HepG2 (cell line): ENCODE data around the gene WDR7. TPM values are rescaled to one million over a fixed set of nuclear protein-coding genes. Genes with fewer than 3 reads are reported as not detected.

ENCODE experiments used
- ATAC-seq: fragments of 200-7000 bp; cut with Tn5 transposase; 3 replicates; pipeline ENCODE4 v1.9.1; 2020; ENCODE audit warnings: mild to moderate bottlenecking, moderate library complexity
- BruUV-seq: library from RNA; stranded (reverse); fragments of 400-500 nt; replicated peaks from 2 replicates; lab custom pipeline; 2021; lab: Mats Ljungman, UMichigan
- CTCF ChIA-PET: fragments of 300-600 bp; formaldehyde crosslinking; extraction: SDS; loops from one replicate; lab custom pipeline; 2021; ENCODE audit warnings: low total read pairs, inconsistent platforms, low intra/inter-chr PET ratio; lab: Yijun Ruan, JAX
- POLR2A ChIA-PET: fragments of 350-600 bp; sonication (Branson Sonifier 250); formaldehyde crosslinking; loops from one replicate; lab custom pipeline; 2020; ENCODE audit warnings: antibody characterized with exemption, inconsistent platforms; lab: Yijun Ruan, JAX
- DNase-seq: peaks from one replicate; pipeline ENCODE4 v3.0.0-alpha.2; 2015; ENCODE audit warnings: low spot score
- FAIRE-seq: peaks from 3 replicates; lab custom pipeline; 2011; peaks lifted over from hg19 to GRCh38; lab: Jason Lieb, UNC
- H2AFZ ChIP-seq: one replicate; pipeline ENCODE4 v1.6.1; 2011; ENCODE audit warnings: low read length, inconsistent platforms
- H3K27ac ChIP-seq: fragments of 300-600 bp; 3 replicates; pipeline ENCODE4 v1.8.0; 2011; ENCODE audit warnings: mixed run types, mild to moderate bottlenecking, mixed read lengths, low read length, inconsistent platforms; ENCODE audit not compliant: insufficient read depth; ENCODE audit errors: extremely low read length
- H3K27me3 ChIP-seq, 2 experiments: fragments of 200-600 bp in 1 of 2; 2 replicates in 1 of 2; 3 replicates in 1 of 2; pipeline versions ENCODE4 v1.6.0 to v1.8.0; 2011; ENCODE audit warnings: low read length in 2 of 2, mild to moderate bottlenecking in 2 of 2, moderate library complexity in 2 of 2, inconsistent platforms in 1 of 2; ENCODE audit not compliant: insufficient read depth in 2 of 2, control insufficient read depth in 1 of 2
- H3K36me3 ChIP-seq, 2 experiments: fragments of 200-600 bp in 1 of 2; replicated peaks in 1 of 2; 2 replicates in 1 of 2; 3 replicates in 1 of 2; pipeline versions ENCODE4 v1.5.1 to v1.8.0; 2011; ENCODE audit warnings: low read length in 2 of 2, inconsistent platforms in 1 of 2; ENCODE audit not compliant: insufficient read depth in 2 of 2, control insufficient read depth in 1 of 2
- H3K4me1 ChIP-seq: 2 replicates; pipeline ENCODE4 v1.5.1; 2012; ENCODE audit warnings: low read length, inconsistent platforms; ENCODE audit not compliant: insufficient read depth
- H3K4me2 ChIP-seq: 2 replicates; pipeline ENCODE4 v1.6.0; 2011; ENCODE audit warnings: low read depth, low read length, inconsistent platforms
- H3K4me3 ChIP-seq, 3 experiments: fragments of 200-600 bp in 1 of 3; sonication (generic), shearing (Covaris generic) in 1 of 3; replicated peaks in 1 of 3; 2 replicates each; pipeline ENCODE4 v1.5.1; 2011 to 2016; ENCODE audit warnings: low read length in 3 of 3, inconsistent platforms in 2 of 3, low read depth in 2 of 3, mild to moderate bottlenecking in 2 of 3, control low read depth in 1 of 3, mixed read lengths in 1 of 3; ENCODE audit not compliant: insufficient read depth in 1 of 3
- H3K79me2 ChIP-seq: one replicate; pipeline ENCODE4 v1.6.1; 2011; ENCODE audit warnings: low read length, inconsistent platforms; ENCODE audit not compliant: insufficient read depth
- H3K9ac ChIP-seq: 2 replicates; pipeline ENCODE4 v1.6.0; 2011; ENCODE audit warnings: mild to moderate bottlenecking, low read depth, low read length, inconsistent platforms; ENCODE audit not compliant: insufficient read depth
- H3K9me3 ChIP-seq: 2 replicates; pipeline ENCODE4 v1.5.1; 2012; ENCODE audit warnings: mild to moderate bottlenecking, low read length
- H4K20me1 ChIP-seq: 2 replicates; pipeline ENCODE4 v1.6.0; 2011; ENCODE audit warnings: inconsistent platforms, mild to moderate bottlenecking, low read length, moderate library complexity; ENCODE audit not compliant: insufficient read depth
- ATF3 ChIP-seq: sonication (generic); formaldehyde crosslinking; IDR thresholded peaks from 2 replicates; pipeline ENCODE4 v1.4.0; 2020; ENCODE audit warnings: missing genetic modification reagents
- CHCHD3 ChIP-seq: sonication (generic); formaldehyde crosslinking; IDR thresholded peaks from 2 replicates; pipeline ENCODE4 v1.8.0; 2022; ENCODE audit warnings: mild to moderate bottlenecking, missing genetic modification reagents, moderate library complexity
- CHD2 ChIP-seq: IDR thresholded peaks from 2 replicates; pipeline ENCODE4 v1.6.1; 2011; ENCODE audit warnings: low read depth, low read length, improper control_type of control experiment
- CSRNP2 ChIP-seq: sonication (generic); formaldehyde crosslinking; conservative IDR thresholded peaks from 2 replicates; pipeline ENCODE4 v1.8.0; 2022; ENCODE audit warnings: low read depth, missing genetic modification reagents
- FOXP1 ChIP-seq, 2 experiments: fragments of 450-650 bp in 1 of 2; IDR thresholded peaks; 2 replicates each; pipeline ENCODE4 v1.6.1; 2017 to 2018; ENCODE audit warnings: antibody characterized with exemption in 1 of 2
- HES4 ChIP-seq: sonication (generic); formaldehyde crosslinking; IDR thresholded peaks from 2 replicates; pipeline ENCODE4 v1.9.0; 2021; ENCODE audit warnings: mild to moderate bottlenecking, missing genetic modification reagents, borderline replicate concordance
- JDP2 ChIP-seq: sonication (generic); formaldehyde crosslinking; IDR thresholded peaks from 2 replicates; pipeline ENCODE4 v1.8.1; 2022; ENCODE audit warnings: missing genetic modification reagents, borderline replicate concordance
- KDM3A ChIP-seq: IDR thresholded peaks from 2 replicates; pipeline ENCODE4 v1.6.1; 2018; ENCODE audit warnings: low read depth, missing compliant biosample characterization
- MED1 ChIP-seq: sonication (generic); formaldehyde crosslinking; IDR thresholded peaks from 2 replicates; pipeline ENCODE4 v1.4.0; 2020; ENCODE audit warnings: missing genetic modification reagents
- MED8 ChIP-seq: sonication (generic); formaldehyde crosslinking; IDR thresholded peaks from 2 replicates; pipeline ENCODE4 v1.8.1; 2023; ENCODE audit warnings: mild to moderate bottlenecking, missing genetic modification reagents; ENCODE audit not compliant: insufficient replicate concordance
- MIXL1 ChIP-seq: IDR thresholded peaks from 2 replicates; pipeline ENCODE4 v1.6.1; 2016
- NONO ChIP-seq, 2 experiments: fragments of 450-650 bp in 1 of 2; sonication (generic) in 1 of 2; formaldehyde crosslinking in 1 of 2; IDR thresholded peaks in 1 of 2; conservative IDR thresholded peaks in 1 of 2; 2 replicates each; pipeline versions ENCODE4 v1.6.1 to v1.8.0; 2017 to 2022; ENCODE audit warnings: mild to moderate bottlenecking in 1 of 2, missing genetic modification reagents in 1 of 2, moderate library complexity in 1 of 2
- ZBTB7B ChIP-seq: sonication (generic); formaldehyde crosslinking; IDR thresholded peaks from 2 replicates; pipeline ENCODE4 v1.4.0; 2020; ENCODE audit warnings: missing genetic modification reagents
- ZHX2 ChIP-seq, 2 experiments: sonication (generic) in 1 of 2; formaldehyde crosslinking in 1 of 2; IDR thresholded peaks; 2 replicates each; pipeline versions ENCODE4 v1.6.1 to v1.9.0; 2014 to 2022; ENCODE audit warnings: antibody characterized with exemption in 1 of 2, borderline replicate concordance in 1 of 2, inconsistent platforms in 1 of 2, low read depth in 1 of 2, missing genetic modification reagents in 1 of 2
- ZNF296 ChIP-seq: sonication (generic); formaldehyde crosslinking; conservative IDR thresholded peaks from 2 replicates; pipeline ENCODE4 v1.5.0; 2020; ENCODE audit warnings: mild to moderate bottlenecking, missing genetic modification reagents
- ZNF619 ChIP-seq: sonication (generic); formaldehyde crosslinking; IDR thresholded peaks from 2 replicates; pipeline ENCODE4 v1.4.0; 2020; ENCODE audit warnings: mild to moderate bottlenecking, missing genetic modification reagents
- ZNF703 ChIP-seq: sonication (generic); formaldehyde crosslinking; IDR thresholded peaks from 2 replicates; pipeline ENCODE4 v1.5.1; 2020; ENCODE audit warnings: missing genetic modification reagents, mild to moderate bottlenecking, moderate library complexity, borderline replicate concordance
- ZNF841 ChIP-seq: sonication (generic); formaldehyde crosslinking; IDR thresholded peaks from 2 replicates; pipeline ENCODE4 v1.8.1; 2023; ENCODE audit warnings: missing genetic modification reagents, borderline replicate concordance
- WGBS: methylation state at CpG from one replicate; pipeline ENCODE4 v1.1.6; 2017; ENCODE audit warnings: low lambda C conversion rate; 5-methylcytosine and 5-hydroxymethylcytosine counted together
- in situ Hi-C: cut with HindIII; loops from 2 replicates; pipeline ENCODE4 v1.10.0; 2017; ENCODE audit warnings: low pct_unique_long_range_greater_than_20kb; ENCODE audit not compliant: extremely low pct_ligation_motif_present
- intact Hi-C: fragments of 100-400 bp; cut with micrococcal nuclease; formaldehyde crosslinking; loops from one replicate; pipeline ENCODE4 v1.10.0; 2022; ENCODE audit not compliant: unreplicated experiment
- polyA plus RNA-seq, 8 experiments: library from polyadenylated mRNA; depleted of rRNA in 3 of 8; stranded (reverse) in 7 of 8; unstranded in 1 of 8; fragments of >200 nt; fragmentation: Illumina TruSeq in 4 of 8; extraction: Trizol in 4 of 8; gene quantifications; 2 replicates each; pipeline versions ENCODE4 v1.2.1 to v1.2.3, GENCODE V29; 2011 to 2016; ENCODE audit warnings: low read depth in 4 of 8, missing spikeins in 1 of 8, mixed read lengths in 1 of 8; ENCODE audit not compliant: insufficient read depth in 1 of 8
- total RNA-seq, 5 experiments: library from RNA; depleted of rRNA; stranded (reverse); fragments of >200 nt; fragmentation: Illumina TruSeq; extraction: Trizol; gene quantifications; 2 replicates each; pipeline ENCODE4 v1.2.3, GENCODE V29; 2016; ENCODE audit warnings: low read depth in 1 of 5

WDR7 gene
- total and polyA plus RNA-seq, 2 of the 13 experiments (the other 11 are each of a cell fraction or from before 2014, with no cell fraction given), result 2.0 to 7.8 TPM

GRCh38 chr18:57062178-57062577, 411.0 kb downstream of the WDR7 start:
- intact Hi-C loops (no loop called here), in situ Hi-C loops (no loop called here)
- H3K9me3 ChIP-seq, result no peaks in the 10 kb centered on the region
- FAIRE-seq (no peak), ATAC-seq (no peak), DNase-seq (no peak)
- CTCF ChIA-PET, result no interaction called here
- H3K36me3 ChIP-seq, result no peaks in the 10 kb centered on the region
- no TSS peak for BruUV-seq
- WGBS, result 18% methylated on average over 3 of the region's 4 CpGs
- H3K4me3 ChIP-seq, result no peak overlapping the region
- H3K4me2 ChIP-seq, result no peak overlapping the region
- H3K4me1 ChIP-seq, result no peaks in the 10 kb centered on the region
- POLR2A ChIA-PET, result no interaction called here
- no peak overlapping the region for H3K27ac ChIP-seq
- H3K79me2 ChIP-seq, result no peaks in the 10 kb centered on the region
- no peak overlapping the region for H3K9ac ChIP-seq
- H3K27me3 ChIP-seq, result peaks cover 0 to 11% of the 10 kb centered on the region in 2 experiments; a peak in 2 of 5 replicates
- H2AFZ ChIP-seq, result no peak overlapping the region
- H4K20me1 ChIP-seq, result no peaks in the 10 kb centered on the region
- no peak for TF ChIP-seq FOXP1 (IDR thresholded peaks at IDR 0.05)
- no peak for TF ChIP-seq FOXP1 (CRISPR knock-in tag; IDR thresholded peaks at IDR 0.05)
- no peak for TF ChIP-seq KDM3A (CRISPR knock-in tag)
- TF ChIP-seq HES4, result no peak
- no peak for TF ChIP-seq ZNF703 (CRISPR knock-in tag)
- TF ChIP-seq ZNF296 (CRISPR knock-in tag), result no peak
- TF ChIP-seq ATF3 (CRISPR knock-in tag), result no peak
- TF ChIP-seq ZBTB7B (CRISPR knock-in tag), result no peak
- no peak for TF ChIP-seq ZNF841 (CRISPR knock-in tag)
- TF ChIP-seq MED8 (CRISPR knock-in tag), result no peak
- TF ChIP-seq CSRNP2, result no peak
- TF ChIP-seq MED1, result no peak
- TF ChIP-seq ZHX2 (IDR thresholded peaks at IDR 0.05; ENCODE audit: low read depth), result no peak
- TF ChIP-seq ZHX2 (CRISPR knock-in tag; IDR thresholded peaks at IDR 0.05; ENCODE audit: borderline replicate concordance), result no peak
- TF ChIP-seq ZNF619, result no peak
- no peak for TF ChIP-seq JDP2
- TF ChIP-seq CHD2, result no peak
- no peak for TF ChIP-seq CHCHD3 (CRISPR knock-in tag)
- TF ChIP-seq NONO (IDR thresholded peaks at IDR 0.05), result no peak
- no peak for TF ChIP-seq NONO (CRISPR knock-in tag; conservative IDR thresholded peaks at IDR 0.05)
- TF ChIP-seq MIXL1, result no peak
